ENCODE results near the gene SFMBT1.

DNA sequence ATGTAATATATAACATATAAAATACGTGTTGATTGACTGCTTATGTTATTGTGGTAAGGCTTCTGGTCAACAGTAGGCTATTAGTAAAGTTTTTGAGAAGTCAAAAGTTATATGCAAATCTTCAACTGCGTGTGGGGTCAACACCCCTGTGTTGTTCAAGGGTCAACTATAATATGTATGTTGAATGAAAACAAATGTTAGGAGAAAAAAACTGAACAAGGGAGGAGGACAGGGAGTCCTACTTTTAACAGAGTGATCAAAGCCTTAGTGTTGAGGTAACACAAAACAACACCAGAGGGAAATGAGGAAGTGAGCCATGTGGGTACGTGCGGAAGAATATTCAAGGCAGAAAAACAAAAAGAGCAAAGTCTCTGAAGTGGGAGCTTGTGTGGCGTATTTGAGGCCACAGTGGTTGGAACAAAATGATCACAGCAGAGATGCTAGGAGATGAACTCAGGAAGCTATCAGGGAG, 62.5 kb downstream of the SFMBT1 start:
- no peak for TF ChIP-seq POLR2AphosphoS5 (IDR thresholded peaks at IDR 0.05; ENCODE audit: low read depth, low read length)
- TF ChIP-seq SIN3A (IDR thresholded peaks at IDR 0.05; ENCODE audit: borderline replicate concordance, insufficient read depth, low read length) = no peak

All from PFSK-1 (cell line).